ENCODE data around the gene PKDREJ.

DNA sequence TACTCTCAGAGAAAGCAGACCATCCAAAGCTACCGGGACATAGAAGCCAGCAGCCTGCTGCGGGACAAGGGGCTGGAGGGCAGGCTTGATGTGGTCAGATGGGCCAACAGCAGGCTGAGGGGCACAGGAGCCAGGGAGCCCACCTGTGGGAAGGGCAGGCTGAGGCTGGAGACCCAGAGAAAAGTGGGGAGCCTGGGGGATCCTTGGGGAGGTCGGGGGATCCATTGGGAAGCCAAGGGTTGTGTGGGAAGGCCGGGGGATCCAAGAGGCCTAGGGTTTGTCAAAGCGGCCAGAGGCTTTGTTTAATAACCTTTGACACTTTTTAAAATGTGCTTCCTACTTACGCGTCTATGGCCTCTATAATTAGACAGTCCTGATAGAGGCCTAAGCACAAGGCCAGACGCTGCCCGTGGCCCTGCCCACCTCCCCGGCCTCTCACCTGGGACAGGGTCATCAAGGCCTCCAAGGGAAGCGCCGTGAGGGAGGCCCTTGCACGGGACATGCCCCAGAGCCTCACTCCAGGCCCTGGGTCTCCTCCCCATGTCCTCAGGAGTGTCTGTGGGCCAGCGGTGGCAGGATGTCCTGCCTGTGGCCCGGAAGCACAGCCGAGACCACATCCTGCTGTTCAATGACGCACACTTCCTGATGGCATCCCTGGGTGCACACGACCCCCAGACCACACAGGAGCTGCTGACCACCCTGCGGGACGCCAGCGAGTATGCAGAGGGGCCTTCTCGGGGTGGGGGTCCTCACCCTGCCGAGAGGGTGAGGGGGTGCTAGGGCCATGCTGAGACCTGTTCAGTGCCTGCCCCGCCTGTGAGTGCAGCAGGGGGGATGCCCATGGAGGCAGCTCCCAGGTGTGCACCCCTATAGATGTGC is 25.0 kb upstream of the PKDREJ start:
- TF ChIP-seq, protein P1, sequence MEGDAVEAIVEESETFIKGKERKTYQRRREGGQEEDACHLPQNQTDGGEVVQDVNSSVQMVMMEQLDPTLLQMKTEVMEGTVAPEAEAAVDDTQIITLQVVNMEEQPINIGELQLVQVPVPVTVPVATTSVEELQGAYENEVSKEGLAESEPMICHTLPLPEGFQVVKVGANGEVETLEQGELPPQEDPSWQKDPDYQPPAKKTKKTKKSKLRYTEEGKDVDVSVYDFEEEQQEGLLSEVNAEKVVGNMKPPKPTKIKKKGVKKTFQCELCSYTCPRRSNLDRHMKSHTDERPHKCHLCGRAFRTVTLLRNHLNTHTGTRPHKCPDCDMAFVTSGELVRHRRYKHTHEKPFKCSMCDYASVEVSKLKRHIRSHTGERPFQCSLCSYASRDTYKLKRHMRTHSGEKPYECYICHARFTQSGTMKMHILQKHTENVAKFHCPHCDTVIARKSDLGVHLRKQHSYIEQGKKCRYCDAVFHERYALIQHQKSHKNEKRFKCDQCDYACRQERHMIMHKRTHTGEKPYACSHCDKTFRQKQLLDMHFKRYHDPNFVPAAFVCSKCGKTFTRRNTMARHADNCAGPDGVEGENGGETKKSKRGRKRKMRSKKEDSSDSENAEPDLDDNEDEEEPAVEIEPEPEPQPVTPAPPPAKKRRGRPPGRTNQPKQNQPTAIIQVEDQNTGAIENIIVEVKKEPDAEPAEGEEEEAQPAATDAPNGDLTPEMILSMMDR (IDR thresholded peaks at IDR 0.05) = no peak
- TF ChIP-seq POLR2A (IDR thresholded peaks at IDR 0.05) = no peak
